HG03045 (cell line): ENCODE data around the gene SENP7.
"Not testable (repeated sequence)": the region's sequence is repeated elsewhere in the genome, so short reads cannot be mapped to it uniquely, and the experiment has no call there.

Source experiments
- ATAC-seq: cut with Tn5 transposase; IDR thresholded peaks from one replicate; pipeline ENCODE4 v1.9.1; 2021; ENCODE audit warnings: mild to moderate bottlenecking, moderate library complexity; ENCODE audit not compliant: unreplicated experiment

Gene SENP7

GRCh38 chr3:101362406-101362805, 150.6 kb downstream of the SENP7 start:
- ATAC-seq, result no peak

- ATAC-seq, result no peak
These were observed 161.2 kb downstream of the SENP7 start for GRCh38 chr3:101351829-101352228.

- ATAC-seq, result no peak
These were observed 172.4 kb downstream of the SENP7 start for GRCh38 chr3:101340591-101340990.

GRCh38 chr3:101333883-101334282, 179.1 kb downstream of the SENP7 start:
- no peak for ATAC-seq

- ATAC-seq, result no peak
These were observed 183.9 kb downstream of the SENP7 start for GRCh38 chr3:101329016-101329673.

- no peak for ATAC-seq
These were observed 187.4 kb downstream of the SENP7 start for GRCh38 chr3:101325393-101326134.

- no peak for ATAC-seq
These were observed 192.5 kb downstream of the SENP7 start, which contains the start of gene IMPG2 for GRCh38 chr3:101320475-101320874. Gene IMPG2, minus strand, starts transcription at chr3:101320575. Its CDS starts 203 bp downstream, at chr3:101320372.

GRCh38 chr3:101319531-101319930, 193.5 kb downstream of the SENP7 start:
- ATAC-seq, result no peak

- ATAC-seq, result no peak
These were observed 200.5 kb downstream of the SENP7 start for GRCh38 chr3:101312545-101312944.

GRCh38 chr3:101311676-101312075, 201.3 kb downstream of the SENP7 start:
- no peak for ATAC-seq

- ATAC-seq, result no peak
These were observed 202.0 kb downstream of the SENP7 start for GRCh38 chr3:101310978-101311375.

- not testable (repeated sequence) for ATAC-seq
These were observed 204.8 kb downstream of the SENP7 start for GRCh38 chr3:101308147-101308772.

GRCh38 chr3:101303836-101304235, 209.2 kb downstream of the SENP7 start:
- ATAC-seq, result no peak

- ATAC-seq, result no peak
These were observed 209.8 kb downstream of the SENP7 start for GRCh38 chr3:101303089-101303731.

- no peak for ATAC-seq
These were observed 212.9 kb downstream of the SENP7 start for GRCh38 chr3:101300073-101300472.

- ATAC-seq, result no peak
These were observed 221.0 kb downstream of the SENP7 start for GRCh38 chr3:101292027-101292426.

- no peak for ATAC-seq
These were observed 224.7 kb downstream of the SENP7 start for GRCh38 chr3:101288294-101288693.

GRCh38 chr3:101284757-101285156, 228.3 kb downstream of the SENP7 start:
- no peak for ATAC-seq

GRCh38 chr3:101281521-101282030, 231.4 kb downstream of the SENP7 start:
- no peak for ATAC-seq

GRCh38 chr3:101279765-101280385, 233.1 kb downstream of the SENP7 start:
- no peak for ATAC-seq

GRCh38 chr3:101279162-101279561, 233.8 kb downstream of the SENP7 start:
- ATAC-seq, result no peak
